Renal pelvis (tissue), 4 donors: ENCODE measurements around the gene RIPOR3. TPM values are rescaled to one million over a fixed set of nuclear protein-coding genes. Genes with fewer than 3 reads are reported as not detected.
"Not testable (repeated sequence)": the region's sequence is repeated elsewhere in the genome, so short reads cannot be mapped to it uniquely, and the experiment has no call there.

Experiments used
- DNase-seq: peaks from one replicate; pipeline ENCODE4 v3.0.0-alpha.2; 2013
- polyA plus RNA-seq, 3 donors: library from polyadenylated mRNA; unstranded; fragments of 120-200 nt; gene quantifications; one replicate each; pipeline ENCODE4 v1.2.1, GENCODE V29; 2013; ENCODE audit not compliant: insufficient read length in 3 of 3

RIPOR3 gene
- polyA plus RNA-seq, 3 donors = 5.5 to 8.5 (median 8.0) TPM

DNA sequence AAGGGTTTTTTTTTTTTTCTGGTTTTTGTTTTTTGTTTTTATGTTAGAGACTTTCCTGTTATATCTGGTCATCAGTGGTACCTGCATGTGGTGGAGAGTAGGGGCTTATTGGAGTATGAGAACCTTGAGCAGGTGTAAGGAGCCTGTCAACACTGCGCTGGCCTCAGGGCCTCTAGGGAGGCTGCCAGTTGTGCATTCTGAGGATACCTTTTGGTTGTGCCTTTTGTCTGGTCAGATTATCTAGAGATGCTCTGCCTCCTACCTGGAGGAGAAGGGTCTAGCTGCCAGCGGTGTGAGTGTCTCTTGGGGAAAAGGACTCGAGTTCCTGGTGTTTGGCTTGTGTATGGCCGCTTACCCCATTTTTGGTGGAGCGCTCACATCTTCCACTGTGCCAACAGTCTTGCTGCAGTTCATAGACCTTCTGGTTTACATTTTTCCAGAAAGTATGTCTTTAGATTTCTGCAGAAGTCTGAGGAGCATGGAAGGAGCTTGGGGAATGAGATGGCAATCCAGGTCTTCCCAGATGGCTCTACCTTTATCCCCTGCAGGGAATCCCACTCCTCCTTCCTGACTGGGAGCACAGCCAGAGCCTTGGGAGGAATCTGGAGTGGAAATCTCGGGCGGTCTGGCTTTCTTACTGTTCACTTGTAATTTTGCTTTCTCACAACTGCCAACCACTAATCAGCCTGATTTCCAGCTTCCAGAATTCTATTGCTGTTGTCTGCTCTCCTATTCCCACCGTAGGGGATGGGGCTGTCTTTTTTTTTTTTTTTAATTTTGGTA lies 131.3 kb downstream of the RIPOR3 start:
- no peak for DNase-seq

DNA sequence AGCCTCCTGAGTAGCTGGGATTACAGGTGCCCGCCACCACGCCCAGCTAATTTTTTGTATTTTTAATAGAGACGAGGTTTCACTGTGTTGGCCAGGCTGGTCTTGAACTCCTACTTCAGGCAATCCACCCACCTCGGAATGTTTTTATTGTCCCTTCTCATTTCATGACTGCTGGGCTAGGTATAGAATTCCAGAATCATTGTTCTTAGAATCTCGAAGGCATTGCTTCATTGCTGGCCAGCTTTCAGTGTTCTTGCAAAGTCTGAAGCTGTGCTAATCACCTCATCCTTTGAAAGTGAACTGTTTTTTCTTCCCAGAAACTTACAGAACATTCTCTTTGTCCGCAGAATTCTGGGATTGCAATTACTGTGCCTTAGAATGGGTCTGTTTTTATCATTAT lies 132.2 kb downstream of the RIPOR3 start:
- no peak for DNase-seq

DNA sequence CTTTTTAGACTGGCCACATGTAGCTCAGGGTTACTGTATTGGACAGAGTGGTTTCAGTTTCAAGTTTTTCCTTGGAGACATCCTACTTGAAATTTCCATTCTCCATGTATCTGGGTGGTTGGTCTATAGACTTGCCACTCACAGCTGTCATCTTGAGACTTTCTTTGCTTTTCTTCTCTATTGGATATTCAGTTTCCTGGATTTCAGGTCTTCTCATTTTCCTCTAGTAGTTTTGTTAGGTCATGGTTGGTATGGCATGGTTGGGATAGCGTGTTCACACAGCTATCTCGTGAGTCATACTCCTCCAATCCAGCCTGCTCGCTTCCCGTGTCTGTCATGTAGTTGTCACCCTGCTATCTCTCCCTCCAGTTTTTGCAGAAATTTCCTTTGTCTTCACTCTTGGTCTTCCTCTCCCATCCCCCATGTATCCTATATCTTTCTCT lies 132.8 kb downstream of the RIPOR3 start:
- no peak for DNase-seq

DNA sequence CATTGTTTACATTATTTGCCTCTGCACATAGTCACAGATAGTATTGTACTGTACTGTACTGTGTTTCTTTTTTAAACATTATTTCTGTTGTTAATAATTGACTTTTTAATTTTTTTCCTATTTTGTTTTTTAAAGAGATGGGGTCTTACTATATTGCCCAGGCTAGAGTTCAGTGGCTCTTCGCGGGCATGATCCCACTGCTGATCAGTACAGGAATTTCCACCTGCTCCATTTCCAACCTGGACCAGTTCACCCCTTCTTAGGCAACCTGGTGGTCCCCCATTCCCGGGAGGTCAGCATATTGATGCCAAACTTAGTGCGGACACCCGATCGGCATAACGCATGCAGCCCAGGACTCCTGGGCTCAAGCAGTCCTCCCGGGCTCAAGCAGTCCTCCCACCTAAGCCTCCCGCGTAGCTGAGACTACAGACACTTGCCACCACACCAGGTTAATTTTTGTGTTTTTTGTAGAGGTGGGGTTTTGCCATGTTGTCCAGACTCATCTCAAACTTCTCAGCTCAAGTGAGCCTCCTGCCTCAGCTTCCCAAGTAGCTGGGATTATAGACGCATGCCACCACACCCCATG lies 133.7 kb downstream of the RIPOR3 start:
- DNase-seq = no peak

DNA sequence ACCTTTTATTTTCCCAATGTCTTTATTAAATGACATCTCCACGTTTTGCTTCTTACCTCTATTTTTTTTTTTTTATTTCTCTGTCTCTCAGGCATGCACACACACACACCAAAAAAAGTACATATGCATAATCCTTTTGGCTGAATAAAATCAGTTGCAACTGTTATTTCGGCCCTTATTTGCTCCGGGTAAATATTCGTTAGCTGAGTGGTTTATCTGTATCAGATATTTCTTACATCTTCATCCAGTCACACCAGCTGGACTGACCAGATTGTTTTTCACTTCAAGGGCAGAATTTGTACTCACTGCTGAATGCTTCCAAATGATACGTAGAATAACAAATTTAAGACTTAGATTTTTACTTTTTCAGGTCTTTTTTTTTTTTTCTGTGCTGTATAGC lies 135.7 kb downstream of the RIPOR3 start:
- DNase-seq = no peak

DNA sequence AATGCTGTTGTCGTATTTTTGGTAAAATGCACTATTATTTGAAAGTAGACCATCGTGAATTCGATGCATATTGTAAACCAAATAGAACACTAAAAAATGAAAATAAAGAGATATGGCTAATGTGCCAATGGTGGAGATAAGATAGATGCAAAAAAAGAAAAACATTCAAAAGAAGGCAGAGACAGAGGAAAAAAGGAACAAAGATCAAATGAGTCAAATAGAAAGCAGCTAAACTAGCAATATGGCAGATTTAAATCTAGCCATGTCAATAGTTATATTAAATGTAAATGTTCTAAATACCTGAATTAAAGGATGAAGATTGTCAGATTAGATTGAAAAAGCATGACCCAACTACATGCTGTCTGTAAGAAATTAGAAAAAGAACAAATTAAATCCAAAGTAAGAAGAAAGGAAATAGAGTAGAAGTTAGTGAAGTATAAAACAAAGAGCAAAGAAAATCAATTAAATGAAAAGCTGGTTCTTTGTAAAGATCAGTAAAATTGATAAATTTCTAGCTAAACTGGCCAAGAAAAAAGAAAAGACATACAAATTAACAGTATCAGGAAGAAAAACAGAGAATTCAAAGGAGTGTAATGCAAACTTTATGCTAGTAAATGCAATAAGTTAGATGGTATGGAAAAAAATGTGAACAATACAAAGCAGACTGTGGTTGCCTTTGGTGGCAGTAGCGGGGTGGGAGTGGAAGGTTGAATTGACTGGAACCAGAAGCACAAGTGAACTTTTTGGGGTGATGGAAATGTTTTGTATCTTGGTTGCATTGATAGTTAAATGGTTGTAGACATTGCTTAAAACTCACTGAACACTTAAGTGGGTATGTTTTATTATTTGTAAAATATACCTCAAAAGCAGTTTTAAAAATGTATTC lies 136.4 kb downstream of the RIPOR3 start:
- no peak for DNase-seq

DNA sequence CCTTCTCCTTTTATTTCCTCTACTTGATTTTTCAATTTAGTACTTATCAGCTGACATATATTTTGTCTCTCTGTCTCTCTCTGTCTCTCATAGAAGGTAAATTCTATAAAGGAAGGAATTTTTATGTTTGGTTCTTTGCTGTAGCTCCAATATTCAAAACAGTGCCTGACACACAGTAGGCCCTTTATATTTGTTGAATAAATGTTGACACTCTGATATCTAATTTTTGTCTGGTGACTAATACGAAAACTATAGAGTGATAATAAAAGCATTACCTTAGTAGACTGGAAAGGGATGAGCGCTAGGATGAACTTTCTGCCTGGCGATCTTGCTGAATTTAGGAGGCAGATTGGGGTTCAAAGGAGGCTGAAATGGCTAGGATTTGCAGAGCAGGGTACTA lies 138.4 kb downstream of the RIPOR3 start:
- DNase-seq = no peak

DNA sequence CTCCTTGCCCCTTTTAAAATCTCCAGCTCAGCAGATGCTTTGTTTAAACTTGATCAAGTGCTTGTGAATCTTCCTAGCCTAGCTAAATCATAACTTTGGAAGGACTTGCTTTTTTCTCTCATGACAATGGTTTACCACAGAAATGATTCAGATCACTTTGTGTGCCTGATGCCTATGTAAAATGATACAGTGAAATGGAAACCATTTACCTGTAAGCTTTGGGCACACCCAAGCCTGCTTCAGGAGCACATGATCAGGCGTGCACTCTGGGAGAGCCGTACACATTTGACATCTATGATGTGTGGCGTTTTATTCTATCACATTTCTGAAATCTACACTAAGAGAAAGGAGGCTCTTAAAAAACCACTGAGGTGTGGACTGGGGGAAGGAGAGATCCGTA lies 140.1 kb downstream of the RIPOR3 start:
- no peak for DNase-seq

DNA sequence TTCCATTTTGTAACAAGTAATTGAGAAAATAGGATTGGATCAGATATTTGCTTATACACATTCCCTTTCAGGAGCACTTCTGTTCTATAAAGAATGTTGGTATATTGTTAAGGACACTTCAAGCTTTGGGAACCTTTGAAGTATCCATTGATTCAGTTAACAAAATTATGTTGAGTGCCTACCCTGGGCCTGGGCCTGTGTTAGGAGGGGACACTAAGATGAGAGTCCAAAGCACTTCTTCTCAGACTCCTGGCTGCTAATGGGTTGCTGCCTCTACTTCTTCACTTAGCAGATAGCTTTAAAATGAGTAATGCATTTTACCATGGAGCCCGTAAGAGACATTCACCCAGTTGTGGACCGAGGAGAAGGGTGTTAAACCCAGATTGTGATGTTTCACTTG lies 140.8 kb downstream of the RIPOR3 start:
- DNase-seq = no peak

DNA sequence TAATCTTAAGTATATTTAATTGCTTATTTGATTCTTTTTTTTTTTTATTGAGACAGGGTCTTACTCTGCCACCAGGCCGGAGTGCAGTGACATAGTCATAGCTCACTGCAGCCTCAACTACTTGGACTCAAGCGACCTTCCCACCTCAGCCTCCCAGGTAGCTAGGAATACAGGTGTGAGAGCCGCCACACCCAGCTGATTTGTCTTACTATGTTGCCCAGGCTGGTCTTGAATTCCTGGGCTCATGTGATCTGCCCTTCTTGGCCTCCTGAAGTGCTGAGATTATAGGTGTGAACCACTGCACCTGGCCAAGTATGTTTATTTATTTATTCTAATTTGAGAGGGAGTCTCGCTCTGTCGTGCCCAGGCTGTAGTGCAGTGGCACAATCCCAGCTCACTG lies 142.9 kb downstream of the RIPOR3 start:
- DNase-seq = no peak

DNA sequence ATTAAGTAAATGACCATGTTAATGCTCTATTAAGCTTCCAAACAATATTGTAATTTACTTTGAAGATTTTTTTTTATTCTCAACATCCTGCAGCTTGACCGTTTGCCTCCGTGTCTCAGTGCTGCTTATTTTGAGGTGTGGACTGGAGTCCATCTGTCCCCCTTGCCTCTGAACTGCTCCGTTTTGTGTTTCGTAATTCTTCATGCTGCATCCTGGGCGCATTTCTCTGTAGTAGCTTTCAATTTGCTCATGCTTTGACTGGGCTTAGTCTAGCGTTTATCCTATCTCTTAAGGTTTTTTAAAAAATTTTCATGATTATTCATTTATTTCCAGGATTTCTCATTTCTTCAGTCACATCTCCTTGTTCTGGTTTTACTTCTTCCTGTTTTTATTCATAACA lies 143.4 kb downstream of the RIPOR3 start:
- no peak for DNase-seq

DNA sequence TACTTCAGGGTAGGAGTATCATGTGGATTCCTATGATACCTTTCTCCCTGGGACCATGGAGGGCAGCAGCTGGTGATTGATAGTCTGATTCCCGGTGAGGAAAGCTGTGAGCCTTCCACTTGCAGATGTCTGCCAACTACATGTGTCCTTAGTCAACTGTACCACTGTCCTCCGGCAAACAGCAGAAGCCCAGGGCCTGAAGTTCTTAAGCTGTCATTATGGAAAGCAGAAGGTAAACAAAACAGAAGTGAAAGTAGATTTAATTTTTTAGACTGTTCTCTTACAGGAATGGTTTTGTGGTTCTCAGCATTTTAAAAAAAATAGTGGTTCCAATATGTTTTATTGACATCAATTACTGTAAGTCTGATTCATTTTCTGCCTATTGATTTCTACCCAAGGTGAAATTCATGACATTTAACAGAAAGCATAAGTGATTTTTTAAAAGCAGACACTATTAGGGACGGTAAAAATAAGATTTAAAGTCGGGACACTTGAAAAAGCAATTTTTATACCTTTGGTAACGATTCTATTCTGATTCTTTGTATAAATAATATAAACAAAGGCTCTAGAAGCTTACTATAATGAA lies 144.5 kb downstream of the RIPOR3 start:
- DNase-seq = no peak

DNA sequence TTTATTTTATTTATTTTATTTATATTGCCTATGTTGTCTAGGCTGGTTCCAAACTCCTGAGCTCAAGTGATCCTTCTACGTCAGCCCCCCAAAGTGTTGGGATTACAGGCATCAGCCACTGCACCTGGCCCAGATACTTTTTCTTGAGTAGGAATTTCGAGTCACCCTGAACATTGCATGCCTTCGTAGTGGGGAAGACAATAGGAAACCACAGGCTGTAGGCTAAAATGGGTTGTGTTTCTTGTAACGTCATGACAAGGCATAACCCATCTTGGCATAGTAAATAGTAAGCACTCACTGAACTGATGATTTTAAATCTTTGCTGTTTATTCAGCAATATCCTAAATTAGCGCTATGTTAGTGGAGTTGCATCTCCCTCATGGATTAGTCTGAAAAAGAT lies 146.2 kb downstream of the RIPOR3 start:
- DNase-seq = no peak

DNA sequence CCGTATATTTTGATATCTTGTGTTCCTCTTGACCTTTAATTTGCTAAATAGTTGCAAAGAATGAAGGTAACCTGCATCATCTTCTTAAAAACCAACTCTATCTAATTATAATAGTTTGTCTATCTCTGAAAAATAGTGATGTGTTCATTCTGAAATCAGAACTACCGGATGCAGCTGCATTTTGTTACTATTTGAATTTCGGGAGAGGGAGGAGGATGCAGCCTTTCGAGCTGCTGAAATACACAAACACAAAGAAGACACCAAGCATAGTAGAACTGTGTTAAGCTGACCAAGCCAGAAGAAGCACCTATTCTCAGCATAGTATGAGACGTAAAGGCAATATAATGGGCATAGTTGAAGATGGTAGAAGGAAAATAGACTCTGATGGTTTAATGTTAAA lies 148.0 kb downstream of the RIPOR3 start:
- DNase-seq = no peak

DNA sequence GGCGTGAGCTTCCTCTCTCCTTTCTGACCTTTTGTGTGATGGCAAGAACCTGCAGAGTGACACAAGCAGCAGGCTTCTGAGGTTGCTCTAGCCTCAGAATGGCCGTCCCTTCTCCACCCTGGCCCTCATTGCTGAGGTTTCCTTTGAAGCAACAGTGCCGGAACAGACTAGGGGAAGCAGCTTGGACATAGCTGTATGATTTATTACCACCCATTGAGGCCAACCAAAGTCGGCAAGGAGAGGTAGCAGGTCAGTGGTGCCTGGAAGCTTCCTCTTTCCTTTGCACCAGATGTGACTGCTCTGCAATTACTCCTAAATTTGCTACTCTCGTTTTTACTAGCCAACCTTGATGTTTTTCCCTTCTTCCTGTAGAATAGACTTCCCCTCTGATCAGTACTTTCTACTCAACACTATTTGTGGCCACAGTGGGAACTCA lies 149.7 kb downstream of the RIPOR3 start:
- DNase-seq = no peak

DNA sequence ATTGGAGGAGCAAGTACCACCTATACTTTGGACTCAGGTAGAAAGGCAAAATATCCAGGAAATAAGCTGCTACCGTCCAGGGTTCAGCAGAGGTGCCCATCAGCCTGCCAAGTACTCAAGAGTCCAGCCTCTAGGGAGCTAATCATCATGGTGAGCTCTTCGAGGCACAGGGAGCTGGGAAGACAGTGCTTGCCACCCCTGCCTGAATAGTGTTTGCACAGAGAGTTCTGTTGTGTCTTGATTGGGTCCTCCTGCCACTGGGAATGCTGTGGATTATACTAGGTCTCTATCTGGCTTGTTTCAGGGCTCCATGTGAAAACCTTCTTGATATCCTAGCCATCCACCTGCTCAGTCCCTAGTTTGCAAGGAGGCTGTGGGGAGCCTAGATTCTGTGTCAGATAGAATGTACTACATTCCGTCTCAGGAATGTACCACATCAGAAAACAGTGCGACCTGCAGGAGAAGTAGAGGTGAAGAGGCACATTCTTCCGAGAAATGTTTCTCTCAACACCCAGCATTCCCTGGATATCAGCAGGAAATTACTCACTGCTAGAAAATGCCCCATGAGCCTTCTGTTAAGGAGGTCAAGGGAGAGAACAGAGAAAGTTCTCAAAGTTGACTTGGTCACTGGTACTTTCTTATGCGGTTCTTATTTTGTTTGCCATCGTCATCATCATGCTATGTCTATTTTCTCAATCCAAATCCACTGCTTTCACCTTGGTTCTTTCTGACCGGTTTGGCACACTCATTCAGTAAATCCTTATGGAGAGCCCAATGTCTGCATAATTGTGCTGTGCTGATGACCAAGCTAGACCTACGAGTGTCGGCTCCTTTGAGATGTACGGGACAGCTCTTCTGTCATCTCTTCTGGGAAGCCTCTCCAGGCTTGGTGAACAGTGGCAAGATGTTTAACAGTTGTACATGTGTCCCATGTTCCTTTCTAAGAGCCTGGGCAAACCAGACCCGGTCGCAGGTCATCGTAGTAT lies 150.4 kb downstream of the RIPOR3 start:
- no peak for DNase-seq

DNA sequence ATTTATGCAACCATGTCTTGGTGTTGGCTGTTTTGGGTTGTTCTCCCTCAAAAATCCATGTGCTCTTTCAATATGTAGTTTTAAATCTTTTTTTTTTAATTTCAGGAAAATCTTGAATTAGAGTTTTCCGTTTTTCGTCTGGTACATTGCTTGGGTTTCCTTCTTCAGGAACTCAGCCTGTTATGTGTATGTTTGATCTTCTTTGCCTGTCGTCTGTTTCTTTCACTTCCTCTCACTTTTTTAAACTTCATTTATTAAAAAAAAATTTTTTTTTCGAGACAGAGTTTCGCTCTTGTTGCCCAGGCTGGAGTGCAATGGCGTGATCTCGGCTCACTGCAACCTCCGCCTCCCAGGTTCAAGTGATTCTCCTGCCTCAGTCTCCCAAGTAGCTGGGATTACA lies 151.5 kb downstream of the RIPOR3 start:
- not testable (repeated sequence) for DNase-seq

DNA sequence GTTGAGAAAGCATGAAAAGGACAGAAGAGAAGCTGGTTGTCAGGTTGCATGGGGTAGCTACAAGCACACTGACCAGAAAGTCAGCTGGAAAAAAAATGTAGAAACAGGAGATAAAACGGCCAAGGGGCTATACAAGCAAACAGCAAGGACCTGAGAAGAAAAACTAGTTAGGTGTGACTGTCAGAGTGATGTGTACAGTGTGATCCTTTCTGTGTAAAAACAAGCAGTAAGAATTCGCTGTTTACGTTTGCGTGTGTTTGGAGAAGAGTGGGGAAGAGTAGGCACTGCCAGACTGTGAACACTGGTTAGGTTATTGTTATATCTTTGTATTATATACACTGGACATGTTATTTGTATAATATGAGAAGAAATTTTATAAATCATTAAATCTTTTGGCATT lies 153.1 kb downstream of the RIPOR3 start:
- DNase-seq = no peak

DNA sequence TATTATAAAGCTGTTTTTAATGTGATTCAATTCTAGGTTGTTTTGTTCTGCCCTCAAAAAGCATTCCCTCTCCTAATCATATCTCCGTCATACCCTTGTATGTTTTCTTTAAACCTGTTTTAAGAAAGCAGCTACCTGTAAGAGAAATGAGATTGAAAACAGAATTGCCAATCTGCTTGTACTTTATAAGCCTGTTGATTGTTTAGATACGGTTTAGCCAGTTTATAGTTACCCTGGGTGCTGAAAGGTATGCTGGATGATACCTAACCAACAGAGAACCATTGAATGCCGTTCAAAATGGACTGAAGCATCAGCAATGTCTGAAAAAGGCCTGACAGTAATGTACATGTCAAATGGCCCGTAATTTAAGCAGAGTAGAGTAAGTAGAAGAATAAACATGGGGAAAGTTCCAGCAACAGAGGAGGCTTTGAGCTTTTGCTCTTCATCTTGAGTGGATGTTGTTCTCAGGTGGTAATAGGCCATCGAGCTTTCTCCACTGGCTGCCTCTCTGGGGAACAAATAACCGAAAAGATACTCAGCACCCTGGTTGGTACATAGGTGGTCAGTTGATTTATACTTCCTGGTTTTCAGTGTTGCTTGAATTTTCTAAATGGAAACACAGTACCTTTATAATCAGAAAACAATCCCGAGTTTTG lies 153.7 kb downstream of the RIPOR3 start:
- no peak for DNase-seq

DNA sequence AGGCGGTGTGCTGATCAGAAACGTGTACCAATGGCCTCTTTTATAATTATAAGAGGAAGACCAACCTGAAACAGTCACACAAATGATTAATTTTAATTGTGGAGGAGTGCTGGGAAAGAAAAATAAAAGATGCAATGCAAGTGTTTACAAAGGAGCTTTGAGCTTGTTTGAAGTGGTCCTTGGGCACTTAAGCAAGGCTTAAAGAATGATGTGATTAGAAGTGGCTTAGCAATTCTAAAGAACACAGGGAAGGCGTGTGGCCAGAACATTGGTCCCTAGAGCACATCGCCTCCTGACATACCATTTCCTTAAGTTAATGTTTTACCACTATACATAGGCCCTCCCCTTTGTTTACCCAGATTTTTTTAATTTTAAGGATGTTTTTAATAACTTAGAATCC lies 155.0 kb downstream of the RIPOR3 start:
- DNase-seq = no peak
